ENCODE measurements around the gene CASZ1. TPM values are rescaled to one million over a fixed set of nuclear protein-coding genes. Genes with fewer than 3 reads are reported as not detected.

The CASZ1 gene
- total RNA-seq, 1 experiment from 2014 or later, result 27.8 TPM

GRCh38 chr1:10632691-10633090 lies 163.8 kb downstream of the CASZ1 start:
- intact Hi-C loops (cut with micrococcal nuclease; ENCODE audit: unreplicated experiment) (no loop called here), in situ Hi-C loops (cut with HindIII; ENCODE audit: low pct_unique_long_range_greater_than_20kb, low sequenced_read_pairs) (no loop called here)
- Histone ChIP-seq H3K27ac (ENCODE audit: low read length) (no peak overlapping the region), H3K4me1 (ENCODE audit: control insufficient read depth, insufficient read depth, low read length) (peaks cover 8% of the 10 kb centered on the region), H3K36me3 (ENCODE audit: control insufficient read depth, insufficient read depth, low read length) (no peaks in the 10 kb centered on the region), H3K27me3 (ENCODE audit: control insufficient read depth, insufficient read depth, low read length) (no peaks in the 10 kb centered on the region), H3K9me3 (ENCODE audit: control insufficient read depth, insufficient read depth, low read depth, low read length) (no peaks in the 10 kb centered on the region), H3K4me3 (ENCODE audit: low read depth in 2 of 2, low read length in 2 of 2) (no peak overlapping the region)
- TF ChIP-seq TCF7L2 (IDR thresholded peaks at IDR 0.05; ENCODE audit: low read depth, low read length) (no peak), REST (IDR thresholded peaks at IDR 0.05; ENCODE audit: insufficient read depth in 1 of 2, low read depth in 2 of 2, low read length in 1 of 2) (no peak), POLR2AphosphoS5 (IDR thresholded peaks at IDR 0.05; ENCODE audit: low read depth, low read length) (no peak), SIN3A (IDR thresholded peaks at IDR 0.05; ENCODE audit: borderline replicate concordance, insufficient read depth, low read depth, low read length) (no peak)
- TF ChIP-seq, protein P1, sequence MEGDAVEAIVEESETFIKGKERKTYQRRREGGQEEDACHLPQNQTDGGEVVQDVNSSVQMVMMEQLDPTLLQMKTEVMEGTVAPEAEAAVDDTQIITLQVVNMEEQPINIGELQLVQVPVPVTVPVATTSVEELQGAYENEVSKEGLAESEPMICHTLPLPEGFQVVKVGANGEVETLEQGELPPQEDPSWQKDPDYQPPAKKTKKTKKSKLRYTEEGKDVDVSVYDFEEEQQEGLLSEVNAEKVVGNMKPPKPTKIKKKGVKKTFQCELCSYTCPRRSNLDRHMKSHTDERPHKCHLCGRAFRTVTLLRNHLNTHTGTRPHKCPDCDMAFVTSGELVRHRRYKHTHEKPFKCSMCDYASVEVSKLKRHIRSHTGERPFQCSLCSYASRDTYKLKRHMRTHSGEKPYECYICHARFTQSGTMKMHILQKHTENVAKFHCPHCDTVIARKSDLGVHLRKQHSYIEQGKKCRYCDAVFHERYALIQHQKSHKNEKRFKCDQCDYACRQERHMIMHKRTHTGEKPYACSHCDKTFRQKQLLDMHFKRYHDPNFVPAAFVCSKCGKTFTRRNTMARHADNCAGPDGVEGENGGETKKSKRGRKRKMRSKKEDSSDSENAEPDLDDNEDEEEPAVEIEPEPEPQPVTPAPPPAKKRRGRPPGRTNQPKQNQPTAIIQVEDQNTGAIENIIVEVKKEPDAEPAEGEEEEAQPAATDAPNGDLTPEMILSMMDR (IDR thresholded peaks at IDR 0.05), result no peak
- DNase-seq (ENCODE audit: low read depth, low spot score) (no peak), ATAC-seq (no peak)
- CTCF ChIA-PET, result interaction anchor here (0.7 kb wide), 1 partner anchor 14 kb away, joined by 3 read pairs; no protein-coding TSS in a partner anchor
- BruUV-seq (replicated peaks), result no TSS peak
- POLR2A ChIA-PET, result no interaction called here

- Histone ChIP-seq H3K4me1 (ENCODE audit: control insufficient read depth, insufficient read depth, low read length) (peaks cover 8% of the 10 kb centered on the region), H3K4me3 (ENCODE audit: low read depth in 2 of 2, low read length in 2 of 2) (no peak overlapping the region), H3K27me3 (ENCODE audit: control insufficient read depth, insufficient read depth, low read length) (no peaks in the 10 kb centered on the region), H3K9me3 (ENCODE audit: control insufficient read depth, insufficient read depth, low read depth, low read length) (no peaks in the 10 kb centered on the region), H3K27ac (ENCODE audit: low read length) (no peak overlapping the region), H3K36me3 (ENCODE audit: control insufficient read depth, insufficient read depth, low read length) (no peaks in the 10 kb centered on the region)
- ChIA-PET POLR2A (no interaction called here), CTCF (interaction anchor here (0.7 kb wide), 1 partner anchor 14 kb away, joined by 3 read pairs; no protein-coding TSS in a partner anchor)
- no TSS peak for BruUV-seq (replicated peaks)
- intact Hi-C loops (cut with micrococcal nuclease; ENCODE audit: unreplicated experiment), result no loop called here
- in situ Hi-C loops (cut with HindIII; ENCODE audit: low pct_unique_long_range_greater_than_20kb, low sequenced_read_pairs), result no loop called here
- ATAC-seq (no peak), DNase-seq (ENCODE audit: low read depth, low spot score) (no peak)
- TF ChIP-seq SIN3A (IDR thresholded peaks at IDR 0.05; ENCODE audit: borderline replicate concordance, insufficient read depth, low read depth, low read length), result no peak
- TF ChIP-seq POLR2AphosphoS5 (IDR thresholded peaks at IDR 0.05; ENCODE audit: low read depth, low read length), result no peak
- TF ChIP-seq TCF7L2 (IDR thresholded peaks at IDR 0.05; ENCODE audit: low read depth, low read length), result no peak
- no peak for TF ChIP-seq REST (IDR thresholded peaks at IDR 0.05; ENCODE audit: insufficient read depth in 1 of 2, low read depth in 2 of 2, low read length in 1 of 2)
These were observed 164.4 kb downstream of the CASZ1 start for GRCh38 chr1:10631811-10632593.

Data from Panc1 (cell line).